LHCN-M2 (cell line): ENCODE data around the gene PDIA6. TPM values are rescaled to one million over a fixed set of nuclear protein-coding genes. Genes with fewer than 3 reads are reported as not detected.
A peak's percentile ranks its signal among the peaks of the same experiment; 100 is the strongest.
"Not testable (repeated sequence)": the region's sequence is repeated elsewhere in the genome, so short reads cannot be mapped to it uniquely, and the experiment has no call there.

ENCODE experiments used
- DNase-seq: peaks from one replicate; pipeline ENCODE4 v3.0.0-alpha.2; 2012; ENCODE audit warnings: low read depth
- total RNA-seq: library from RNA; depleted of rRNA; stranded (reverse); fragments of >200 nt; gene quantifications from 2 replicates; pipeline ENCODE4 v1.2.3, GENCODE V29; 2014

PDIA6 gene
- total RNA-seq, 1 experiment from 2014 or later: 256 TPM

GRCh38 chr2:10833021-10833420 is 20.4 kb upstream of the PDIA6 start:
- DNase-seq: no peak

- DNase-seq: peak; percentile 59
Observed at GRCh38 chr2:10832203-10832936, 19.8 kb upstream of the PDIA6 start.

GRCh38 chr2:10831400-10831985 is 18.9 kb upstream of the PDIA6 start:
- DNase-seq: no peak

GRCh38 chr2:10830641-10831399 is 18.2 kb upstream of the PDIA6 start:
- no peak for DNase-seq

- DNase-seq: no peak
Observed at GRCh38 chr2:10830203-10830602, 17.6 kb upstream of the PDIA6 start.

- DNase-seq: no peak
Observed at GRCh38 chr2:10829299-10829698, 16.7 kb upstream of the PDIA6 start.

GRCh38 chr2:10828346-10828745 is 15.8 kb upstream of the PDIA6 start:
- DNase-seq: no peak

- no peak for DNase-seq
Observed at GRCh38 chr2:10826625-10827024, 14.0 kb upstream of the PDIA6 start.

GRCh38 chr2:10826026-10826425 is 13.4 kb upstream of the PDIA6 start:
- no peak for DNase-seq

- DNase-seq: no peak
Observed at GRCh38 chr2:10824191-10824590, 11.6 kb upstream of the PDIA6 start.

- no peak for DNase-seq
Observed at GRCh38 chr2:10820978-10821695, 8.6 kb upstream of the PDIA6 start.

- DNase-seq: no peak
Observed at GRCh38 chr2:10820562-10820961, 8.0 kb upstream of the PDIA6 start.

- DNase-seq: no peak
Observed at GRCh38 chr2:10819714-10820314, 7.2 kb upstream of the PDIA6 start.

GRCh38 chr2:10818984-10819383 is 6.4 kb upstream of the PDIA6 start:
- DNase-seq: no peak

GRCh38 chr2:10818305-10818704 is 5.7 kb upstream of the PDIA6 start:
- DNase-seq: not testable (repeated sequence)

- DNase-seq: no peak
Observed at GRCh38 chr2:10817413-10817812, 4.8 kb upstream of the PDIA6 start.

GRCh38 chr2:10814571-10815331 is 2.2 kb upstream of the PDIA6 start:
- no peak for DNase-seq

GRCh38 chr2:10814142-10814541 is 1.6 kb upstream of the PDIA6 start:
- no peak for DNase-seq

GRCh38 chr2:10813163-10814138 is 866 bp upstream of the PDIA6 start:
- not testable (repeated sequence) for DNase-seq

- DNase-seq: no peak
Observed at GRCh38 chr2:10811517-10811916, 1.1 kb downstream of the PDIA6 start.
